Calu3 (cell line): Measurements from ENCODE around the gene PM20D2. TPM values are rescaled to one million over a fixed set of nuclear protein-coding genes. Genes with fewer than 3 reads are reported as not detected.

Source experiments
- BruUV-seq: library from RNA; stranded (reverse); fragments of 400-500 nt; replicated peaks from 2 replicates; lab custom pipeline; 2021; lab: Mats Ljungman, UMichigan
- CTCF ChIA-PET: fragments of 300-600 bp; sonication (Branson Sonifier 250); formaldehyde crosslinking; loops from one replicate; lab custom pipeline; 2022; ENCODE audit warnings: antibody characterized with exemption; lab: Charles Lee
- DNase-seq: peaks from one replicate; pipeline ENCODE4 v3.0.0; 2022
- H3K27ac Mint-ChIP-seq: one replicate; pipeline ENCODE4 v1.8.0; 2022; ENCODE audit warnings: mixed read lengths; ENCODE audit not compliant: unreplicated experiment
- H3K27me3 Mint-ChIP-seq: one replicate; pipeline ENCODE4 v1.8.0; 2022; ENCODE audit warnings: mixed read lengths; ENCODE audit not compliant: unreplicated experiment
- H3K36me3 Mint-ChIP-seq: one replicate; pipeline ENCODE4 v1.8.0; 2022; ENCODE audit warnings: mild to moderate bottlenecking, moderate library complexity, mixed read lengths; ENCODE audit not compliant: insufficient read depth, unreplicated experiment
- H3K4me1 Mint-ChIP-seq: one replicate; pipeline ENCODE4 v1.8.0; 2022; ENCODE audit warnings: mild to moderate bottlenecking, low read depth, mixed read lengths; ENCODE audit not compliant: unreplicated experiment
- H3K4me3 Mint-ChIP-seq: one replicate; pipeline ENCODE4 v1.8.0; 2022; ENCODE audit warnings: mild to moderate bottlenecking, low read depth, moderate library complexity, mixed read lengths; ENCODE audit not compliant: unreplicated experiment
- H3K9me3 Mint-ChIP-seq: one replicate; pipeline ENCODE4 v1.8.0; 2022; ENCODE audit warnings: low read depth, mixed read lengths; ENCODE audit not compliant: unreplicated experiment
- CTCF ChIP-seq: fragments of 200-600 bp; IDR thresholded peaks from one replicate; pipeline ENCODE4 v1.8.0; 2022; ENCODE audit warnings: antibody characterized with exemption; ENCODE audit not compliant: unreplicated experiment
- intact Hi-C: fragments of 100-400 bp; cut with micrococcal nuclease; formaldehyde crosslinking; loops from one replicate; pipeline ENCODE4 v1.10.0; 2022; ENCODE audit not compliant: unreplicated experiment
- total RNA-seq: library from RNA; stranded (reverse); gene quantifications from 2 replicates; pipeline ENCODE4 v1.2.3, GENCODE V29; 2022

PM20D2 gene
- total RNA-seq, 1 experiment from 2014 or later, result 33.2 TPM

GRCh38 chr6:89154131-89154530 lies 8.3 kb downstream of the PM20D2 start:
- Mint-ChIP-seq H3K36me3 (peaks cover 22% of the 10 kb centered on the region), H3K4me3 (no peak overlapping the region), H3K4me1 (peaks cover 12% of the 10 kb centered on the region), H3K9me3 (no peaks in the 10 kb centered on the region), H3K27me3 (no peaks in the 10 kb centered on the region), H3K27ac (no peak overlapping the region)
- no peak for DNase-seq
- TF ChIP-seq CTCF, result no peak
- BruUV-seq, result no TSS peak
- CTCF ChIA-PET, result no interaction called here
- intact Hi-C loops, result no loop called here

- Mint-ChIP-seq H3K27ac (no peak overlapping the region), H3K9me3 (no peaks in the 10 kb centered on the region), H3K4me1 (no peaks in the 10 kb centered on the region), H3K27me3 (no peaks in the 10 kb centered on the region), H3K4me3 (no peak overlapping the region), H3K36me3 (peaks cover 9% of the 10 kb centered on the region)
- DNase-seq, result no peak
- no peak for TF ChIP-seq CTCF
- CTCF ChIA-PET, result no interaction called here
- intact Hi-C loops, result no loop called here
- BruUV-seq, result no TSS peak
Observed at GRCh38 chr6:89160331-89161092, 14.7 kb downstream of the PM20D2 start.

- intact Hi-C loops, result no loop called here
- no peak for TF ChIP-seq CTCF
- CTCF ChIA-PET, result interaction anchor here (0.6 kb wide), 1 partner anchor 153 kb away, joined by 3 read pairs; no protein-coding TSS in a partner anchor
- no peak for DNase-seq
- no peaks in the 10 kb centered on the region for H3K27me3 Mint-ChIP-seq
- H3K4me3 Mint-ChIP-seq, result no peak overlapping the region
- no TSS peak for BruUV-seq
- H3K27ac Mint-ChIP-seq, result no peak overlapping the region
- H3K4me1 Mint-ChIP-seq, result no peaks in the 10 kb centered on the region
- peaks cover 9% of the 10 kb centered on the region for H3K36me3 Mint-ChIP-seq
- no peaks in the 10 kb centered on the region for H3K9me3 Mint-ChIP-seq
Observed at GRCh38 chr6:89161326-89162046, 15.6 kb downstream of the PM20D2 start.

- H3K27me3 Mint-ChIP-seq, result no peaks in the 10 kb centered on the region
- H3K4me1 Mint-ChIP-seq, result no peaks in the 10 kb centered on the region
- BruUV-seq, result no TSS peak
- DNase-seq, result no peak
- no peak for TF ChIP-seq CTCF
- H3K4me3 Mint-ChIP-seq, result no peak overlapping the region
- H3K36me3 Mint-ChIP-seq, result peaks cover 9% of the 10 kb centered on the region
- H3K27ac Mint-ChIP-seq, result no peak overlapping the region
- H3K9me3 Mint-ChIP-seq, result no peaks in the 10 kb centered on the region
- CTCF ChIA-PET, result interaction anchor here (0.6 kb wide), 1 partner anchor 153 kb away, joined by 3 read pairs; no protein-coding TSS in a partner anchor
- intact Hi-C loops, result no loop called here
Observed at GRCh38 chr6:89162047-89162371, 16.2 kb downstream of the PM20D2 start.
